Keratinocyte (primary cell): Measurements from ENCODE around the gene CDH15. TPM values are rescaled to one million over a fixed set of nuclear protein-coding genes. Genes with fewer than 3 reads are reported as not detected.

ENCODE experiments used
- DNase-seq: peaks from one replicate; pipeline ENCODE4 v3.0.0-alpha.2; 2011; ENCODE audit warnings: low read depth, missing footprints, low spot score
- FAIRE-seq: peaks from 2 replicates; lab custom pipeline; 2011; peaks lifted over from hg19 to GRCh38; lab: Jason Lieb, UNC
- H2AFZ ChIP-seq: 2 replicates; pipeline ENCODE4 v1.6.0; 2012; ENCODE audit warnings: low read length, control low read depth, inconsistent platforms; ENCODE audit not compliant: control insufficient read depth
- H3K27ac ChIP-seq: 2 replicates; pipeline ENCODE4 v1.5.1; 2011; ENCODE audit warnings: low read length; ENCODE audit not compliant: control insufficient read depth, insufficient read depth
- H3K27me3 ChIP-seq: 3 replicates; pipeline ENCODE4 v1.6.0; 2011; ENCODE audit warnings: low read length; ENCODE audit not compliant: control insufficient read depth, insufficient read depth; ENCODE audit errors: extremely low read depth
- H3K36me3 ChIP-seq, 2 experiments: 2 replicates in 1 of 2; 3 replicates in 1 of 2; pipeline ENCODE4 v1.5.1; 2011; ENCODE audit warnings: low read length in 2 of 2, mild to moderate bottlenecking in 1 of 2; ENCODE audit not compliant: control insufficient read depth in 2 of 2, insufficient read depth in 2 of 2; ENCODE audit errors: extremely low read depth in 1 of 2
- H3K4me1 ChIP-seq: 3 replicates; pipeline ENCODE4 v1.5.1; 2011; ENCODE audit warnings: low read length; ENCODE audit not compliant: control insufficient read depth, insufficient read depth; ENCODE audit errors: extremely low read depth
- H3K4me2 ChIP-seq: 3 replicates; pipeline ENCODE4 v1.6.0; 2011; ENCODE audit warnings: low read depth, low read length; ENCODE audit not compliant: control insufficient read depth, insufficient read depth; ENCODE audit errors: extremely low read depth
- H3K4me3 ChIP-seq, 3 experiments: fragments of 200-600 bp in 1 of 3; sonication (generic) in 1 of 3; 2 replicates in 2 of 3; 3 replicates in 1 of 3; pipeline ENCODE4 v1.5.1; 2011 to 2016; ENCODE audit warnings: low read length in 3 of 3, mild to moderate bottlenecking in 3 of 3, control low read depth in 2 of 3, inconsistent platforms in 1 of 3, low read depth in 1 of 3, mixed read lengths in 1 of 3, mixed run types in 1 of 3, moderate library complexity in 1 of 3; ENCODE audit not compliant: control insufficient read depth in 2 of 3, insufficient read depth in 2 of 3; ENCODE audit errors: extremely low read depth in 1 of 3
- H3K79me2 ChIP-seq: 2 replicates; pipeline ENCODE4 v1.6.0; 2012; ENCODE audit warnings: low read length; ENCODE audit not compliant: control insufficient read depth, insufficient read depth
- H3K9ac ChIP-seq: 3 replicates; pipeline ENCODE4 v1.6.0; 2011; ENCODE audit warnings: low read length; ENCODE audit not compliant: control insufficient read depth, insufficient read depth; ENCODE audit errors: extremely low read depth
- H3K9me1 ChIP-seq: 3 replicates; pipeline ENCODE4 v1.6.0; 2011; ENCODE audit warnings: low read length; ENCODE audit not compliant: control insufficient read depth, insufficient read depth; ENCODE audit errors: extremely low read depth
- H3K9me3 ChIP-seq: 2 replicates; pipeline ENCODE4 v1.5.1; 2012; ENCODE audit warnings: low read depth, low read length; ENCODE audit not compliant: control insufficient read depth
- H4K20me1 ChIP-seq: 3 replicates; pipeline ENCODE4 v1.6.0; 2011; ENCODE audit warnings: low read length; ENCODE audit not compliant: control insufficient read depth, insufficient read depth; ENCODE audit errors: extremely low read depth
- CTCF ChIP-seq, 3 experiments: IDR thresholded peaks in 1 of 3; conservative IDR thresholded peaks in 1 of 3; optimal IDR thresholded peaks in 1 of 3; 2 replicates in 2 of 3; 3 replicates in 1 of 3; pipeline versions ENCODE3 to v1.5.1; 2011; ENCODE audit warnings: low read length in 3 of 3, mild to moderate bottlenecking in 3 of 3, moderate library complexity in 2 of 3, control low read depth in 1 of 3, inconsistent platforms in 1 of 3; ENCODE audit not compliant: insufficient read depth in 2 of 3; ENCODE audit errors: extremely low read depth in 1 of 3
- EZH2 ChIP-seq: IDR thresholded peaks from one replicate; pipeline ENCODE4 v1.6.1; 2012; ENCODE audit warnings: inconsistent platforms, mild to moderate bottlenecking, low read length, moderate library complexity
- dilution Hi-C: fragments of 300-500 bp; cut with MboI; formaldehyde crosslinking; loops from one replicate; pipeline ENCODE4 v1.7.0; 2020; ENCODE audit warnings: low sequenced_read_pairs; ENCODE audit not compliant: extremely low pct_ligation_motif_present
- polyA plus RNA-seq, 5 experiments: library from polyadenylated mRNA; depleted of rRNA in 3 of 5; stranded (reverse) in 3 of 5; stranded (forward) in 1 of 5; unstranded in 1 of 5; fragments of >200 nt; gene quantifications; 1 replicate in 1 of 5; 2 replicates in 3 of 5; 3 replicates in 1 of 5; pipeline versions ENCODE4 v1.2.1 to v1.2.3, GENCODE V29; 2011 to 2012; ENCODE audit warnings: missing spikeins in 2 of 5, low read depth in 1 of 5, low replicate concordance in 1 of 5

The CDH15 gene
- polyA plus RNA-seq, 1 donor (not counting 4 experiments of a cell fraction or from before 2014, with no cell fraction given) = not detected

DNA sequence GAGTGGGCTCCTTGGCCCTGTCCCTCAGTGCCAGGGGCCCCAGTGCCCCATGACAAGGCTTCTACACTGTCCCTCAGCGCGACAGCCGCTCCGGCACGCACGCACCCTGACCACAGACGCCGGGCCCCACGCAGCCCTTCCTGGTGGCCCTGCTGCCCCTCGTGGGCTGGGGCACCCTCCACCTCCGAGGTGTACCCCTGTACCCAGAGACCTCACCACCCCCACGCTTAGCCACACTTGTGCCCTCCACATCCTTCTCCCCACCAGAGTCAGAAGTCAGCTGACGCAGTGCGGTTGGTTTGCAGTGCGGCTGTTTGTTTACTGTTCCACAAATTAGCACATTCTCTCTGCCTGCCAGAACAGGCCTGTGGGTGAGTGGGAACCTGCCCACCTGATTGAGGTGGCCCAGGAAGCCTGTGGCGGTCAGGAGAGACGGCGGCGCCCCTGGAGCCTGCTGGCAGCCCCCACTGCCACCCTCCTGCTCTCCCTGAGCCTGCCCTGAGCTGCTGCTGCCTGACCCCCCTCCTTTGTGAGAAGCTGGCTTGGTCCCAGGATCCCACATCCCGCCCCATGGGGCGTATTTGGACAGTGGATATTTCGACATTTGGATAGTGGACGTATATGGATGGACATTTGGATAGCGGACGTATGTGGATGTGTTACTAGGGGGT lies 38.0 kb upstream of the CDH15 start:
- TF ChIP-seq EZH2 = no peak
- H3K27ac ChIP-seq = no peak overlapping the region
- H4K20me1 ChIP-seq = no peaks in the 10 kb centered on the region
- H3K4me1 ChIP-seq = no peaks in the 10 kb centered on the region
- H3K9ac ChIP-seq = no peak overlapping the region
- H3K9me3 ChIP-seq = no peaks in the 10 kb centered on the region
- H3K9me1 ChIP-seq = no peaks in the 10 kb centered on the region
- H2AFZ ChIP-seq = no peak overlapping the region
- H3K4me3 ChIP-seq = no peak overlapping the region
- H3K27me3 ChIP-seq = no peaks in the 10 kb centered on the region
- dilution Hi-C loops = no loop called here
- H3K36me3 ChIP-seq = peaks cover 3 to 5% of the 10 kb centered on the region in 2 experiments
- DNase-seq (no peak), FAIRE-seq (no peak)
- no peaks in the 10 kb centered on the region for H3K79me2 ChIP-seq
- no peak overlapping the region for H3K4me2 ChIP-seq

GRCh38 chr16:89134269-89134668 lies 37.3 kb upstream of the CDH15 start:
- dilution Hi-C loops = no loop called here
- Histone ChIP-seq H3K9me3 (no peaks in the 10 kb centered on the region), H3K4me1 (no peaks in the 10 kb centered on the region), H3K36me3 (peaks cover 3 to 5% of the 10 kb centered on the region in 2 experiments), H3K27me3 (no peaks in the 10 kb centered on the region), H4K20me1 (no peaks in the 10 kb centered on the region), H3K4me2 (no peak overlapping the region), H3K9ac (no peak overlapping the region), H3K79me2 (no peaks in the 10 kb centered on the region), H3K4me3 (no peak overlapping the region), H2AFZ (no peak overlapping the region), H3K27ac (no peak overlapping the region), H3K9me1 (no peaks in the 10 kb centered on the region)
- TF ChIP-seq CTCF (optimal IDR thresholded peaks at IDR 0.05 in 1 of 3, IDR thresholded peaks at IDR 0.05 in 1 of 3, conservative IDR thresholded peaks at IDR 0.05 in 1 of 3; ENCODE audit: extremely low read depth in 1 of 3, insufficient read depth in 2 of 3, low read length in 3 of 3) = no peak
- TF ChIP-seq EZH2 = no peak
- FAIRE-seq = no peak
- no peak for DNase-seq

GRCh38 chr16:89135166-89135565 lies 36.4 kb upstream of the CDH15 start:
- no peaks in the 10 kb centered on the region for H3K79me2 ChIP-seq
- H2AFZ ChIP-seq = no peak overlapping the region
- H3K27me3 ChIP-seq = no peaks in the 10 kb centered on the region
- no peaks in the 10 kb centered on the region for H4K20me1 ChIP-seq
- no peaks in the 10 kb centered on the region for H3K9me3 ChIP-seq
- dilution Hi-C loops = no loop called here
- H3K4me3 ChIP-seq = no peak overlapping the region
- H3K9me1 ChIP-seq = no peaks in the 10 kb centered on the region
- H3K9ac ChIP-seq = no peak overlapping the region
- no peaks in the 10 kb centered on the region for H3K4me1 ChIP-seq
- H3K4me2 ChIP-seq = no peak overlapping the region
- no peak for FAIRE-seq
- DNase-seq = no peak
- H3K36me3 ChIP-seq = peaks cover 3 to 5% of the 10 kb centered on the region in 2 experiments
- no peak for TF ChIP-seq CTCF (optimal IDR thresholded peaks at IDR 0.05 in 1 of 3, IDR thresholded peaks at IDR 0.05 in 1 of 3, conservative IDR thresholded peaks at IDR 0.05 in 1 of 3; ENCODE audit: extremely low read depth in 1 of 3, insufficient read depth in 2 of 3, low read length in 3 of 3)
- TF ChIP-seq EZH2 = no peak
- no peak overlapping the region for H3K27ac ChIP-seq
